Panc1 (cell line): ENCODE results near the gene TMEM25.

Experiments used
- CTCF ChIP-seq: fragments of 450-650 bp; IDR thresholded peaks from 2 replicates; pipeline ENCODE4 v1.5.1; 2017; ENCODE audit warnings: mild to moderate bottlenecking
- POLR2AphosphoS5 ChIP-seq: IDR thresholded peaks from 2 replicates; pipeline ENCODE4 v1.6.1; 2012; ENCODE audit warnings: mild to moderate bottlenecking, low read depth, low read length, moderate library complexity
- TF ChIP-seq, protein P1 (sequence below), 2 experiments: IDR thresholded peaks; 2 replicates each; pipeline ENCODE4 v1.6.1; 2011 to 2012; ENCODE audit warnings: low read depth in 2 of 2, control low read depth in 1 of 2, low read length in 1 of 2, mild to moderate bottlenecking in 1 of 2, moderate library complexity in 1 of 2; ENCODE audit not compliant: insufficient read depth in 1 of 2

- TF ChIP-seq CTCF (no peak), POLR2AphosphoS5 (no peak)
- TF ChIP-seq, protein P1, sequence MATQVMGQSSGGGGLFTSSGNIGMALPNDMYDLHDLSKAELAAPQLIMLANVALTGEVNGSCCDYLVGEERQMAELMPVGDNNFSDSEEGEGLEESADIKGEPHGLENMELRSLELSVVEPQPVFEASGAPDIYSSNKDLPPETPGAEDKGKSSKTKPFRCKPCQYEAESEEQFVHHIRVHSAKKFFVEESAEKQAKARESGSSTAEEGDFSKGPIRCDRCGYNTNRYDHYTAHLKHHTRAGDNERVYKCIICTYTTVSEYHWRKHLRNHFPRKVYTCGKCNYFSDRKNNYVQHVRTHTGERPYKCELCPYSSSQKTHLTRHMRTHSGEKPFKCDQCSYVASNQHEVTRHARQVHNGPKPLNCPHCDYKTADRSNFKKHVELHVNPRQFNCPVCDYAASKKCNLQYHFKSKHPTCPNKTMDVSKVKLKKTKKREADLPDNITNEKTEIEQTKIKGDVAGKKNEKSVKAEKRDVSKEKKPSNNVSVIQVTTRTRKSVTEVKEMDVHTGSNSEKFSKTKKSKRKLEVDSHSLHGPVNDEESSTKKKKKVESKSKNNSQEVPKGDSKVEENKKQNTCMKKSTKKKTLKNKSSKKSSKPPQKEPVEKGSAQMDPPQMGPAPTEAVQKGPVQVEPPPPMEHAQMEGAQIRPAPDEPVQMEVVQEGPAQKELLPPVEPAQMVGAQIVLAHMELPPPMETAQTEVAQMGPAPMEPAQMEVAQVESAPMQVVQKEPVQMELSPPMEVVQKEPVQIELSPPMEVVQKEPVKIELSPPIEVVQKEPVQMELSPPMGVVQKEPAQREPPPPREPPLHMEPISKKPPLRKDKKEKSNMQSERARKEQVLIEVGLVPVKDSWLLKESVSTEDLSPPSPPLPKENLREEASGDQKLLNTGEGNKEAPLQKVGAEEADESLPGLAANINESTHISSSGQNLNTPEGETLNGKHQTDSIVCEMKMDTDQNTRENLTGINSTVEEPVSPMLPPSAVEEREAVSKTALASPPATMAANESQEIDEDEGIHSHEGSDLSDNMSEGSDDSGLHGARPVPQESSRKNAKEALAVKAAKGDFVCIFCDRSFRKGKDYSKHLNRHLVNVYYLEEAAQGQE (IDR thresholded peaks at IDR 0.05; ENCODE audit: insufficient read depth in 1 of 2, low read depth in 2 of 2, low read length in 1 of 2) = no peak
These were observed at the start of gene TMEM25 for GRCh38 chr11:118530683-118531596.
